ENCODE measurements around the gene FCHSD2.

DNA sequence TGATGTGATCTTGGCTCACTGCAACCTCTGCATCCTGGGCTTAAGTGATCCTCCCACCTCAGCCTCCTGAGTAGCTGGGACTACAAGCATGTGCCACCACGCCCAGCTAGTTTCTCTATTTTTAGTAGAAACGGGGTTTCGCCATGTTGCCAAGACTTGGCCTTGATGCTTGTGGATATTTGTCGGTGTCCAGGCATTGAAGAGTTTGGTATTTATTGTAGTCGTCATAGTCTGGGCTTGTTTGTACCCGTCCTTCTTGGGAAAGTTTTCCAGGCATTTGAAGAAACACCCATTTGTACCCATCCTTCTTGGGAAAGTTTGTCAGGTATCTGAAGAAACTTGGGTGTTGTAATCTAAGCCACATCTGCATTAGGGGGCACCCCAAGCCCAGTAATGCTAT is 28.7 kb downstream of the FCHSD2 start:
- no peak for TF ChIP-seq EZH2 (IDR thresholded peaks at IDR 0.05; ENCODE audit: insufficient read depth, poor library complexity, severe bottlenecking)
- no peak for TF ChIP-seq EZH2phosphoT487 (IDR thresholded peaks at IDR 0.05; ENCODE audit: insufficient read depth, low read depth)

Measured in GM23248 (cell line).